Keratinocyte (primary cell): ENCODE measurements around the gene PDGFB. TPM values are rescaled to one million over a fixed set of nuclear protein-coding genes. Genes with fewer than 3 reads are reported as not detected.

Experiments used
- DNase-seq: peaks from one replicate; pipeline ENCODE4 v3.0.0-alpha.2; 2011; ENCODE audit warnings: low read depth, missing footprints, low spot score
- FAIRE-seq: peaks from 2 replicates; lab custom pipeline; 2011; peaks lifted over from hg19 to GRCh38; lab: Jason Lieb, UNC
- H2AFZ ChIP-seq: 2 replicates; pipeline ENCODE4 v1.6.0; 2012; ENCODE audit warnings: low read length, control low read depth, inconsistent platforms; ENCODE audit not compliant: control insufficient read depth
- H3K27ac ChIP-seq: 2 replicates; pipeline ENCODE4 v1.5.1; 2011; ENCODE audit warnings: low read length; ENCODE audit not compliant: control insufficient read depth, insufficient read depth
- H3K27me3 ChIP-seq: 3 replicates; pipeline ENCODE4 v1.6.0; 2011; ENCODE audit warnings: low read length; ENCODE audit not compliant: control insufficient read depth, insufficient read depth; ENCODE audit errors: extremely low read depth
- H3K36me3 ChIP-seq, 2 experiments: 2 replicates in 1 of 2; 3 replicates in 1 of 2; pipeline ENCODE4 v1.5.1; 2011; ENCODE audit warnings: low read length in 2 of 2, mild to moderate bottlenecking in 1 of 2; ENCODE audit not compliant: control insufficient read depth in 2 of 2, insufficient read depth in 2 of 2; ENCODE audit errors: extremely low read depth in 1 of 2
- H3K4me1 ChIP-seq: 3 replicates; pipeline ENCODE4 v1.5.1; 2011; ENCODE audit warnings: low read length; ENCODE audit not compliant: control insufficient read depth, insufficient read depth; ENCODE audit errors: extremely low read depth
- H3K4me2 ChIP-seq: 3 replicates; pipeline ENCODE4 v1.6.0; 2011; ENCODE audit warnings: low read depth, low read length; ENCODE audit not compliant: control insufficient read depth, insufficient read depth; ENCODE audit errors: extremely low read depth
- H3K4me3 ChIP-seq, 3 experiments: fragments of 200-600 bp in 1 of 3; sonication (generic) in 1 of 3; 2 replicates in 2 of 3; 3 replicates in 1 of 3; pipeline ENCODE4 v1.5.1; 2011 to 2016; ENCODE audit warnings: low read length in 3 of 3, mild to moderate bottlenecking in 3 of 3, control low read depth in 2 of 3, inconsistent platforms in 1 of 3, low read depth in 1 of 3, mixed read lengths in 1 of 3, mixed run types in 1 of 3, moderate library complexity in 1 of 3; ENCODE audit not compliant: control insufficient read depth in 2 of 3, insufficient read depth in 2 of 3; ENCODE audit errors: extremely low read depth in 1 of 3
- H3K79me2 ChIP-seq: 2 replicates; pipeline ENCODE4 v1.6.0; 2012; ENCODE audit warnings: low read length; ENCODE audit not compliant: control insufficient read depth, insufficient read depth
- H3K9ac ChIP-seq: 3 replicates; pipeline ENCODE4 v1.6.0; 2011; ENCODE audit warnings: low read length; ENCODE audit not compliant: control insufficient read depth, insufficient read depth; ENCODE audit errors: extremely low read depth
- H3K9me1 ChIP-seq: 3 replicates; pipeline ENCODE4 v1.6.0; 2011; ENCODE audit warnings: low read length; ENCODE audit not compliant: control insufficient read depth, insufficient read depth; ENCODE audit errors: extremely low read depth
- H3K9me3 ChIP-seq: 2 replicates; pipeline ENCODE4 v1.5.1; 2012; ENCODE audit warnings: low read depth, low read length; ENCODE audit not compliant: control insufficient read depth
- H4K20me1 ChIP-seq: 3 replicates; pipeline ENCODE4 v1.6.0; 2011; ENCODE audit warnings: low read length; ENCODE audit not compliant: control insufficient read depth, insufficient read depth; ENCODE audit errors: extremely low read depth
- CTCF ChIP-seq, 3 experiments: IDR thresholded peaks in 1 of 3; conservative IDR thresholded peaks in 1 of 3; optimal IDR thresholded peaks in 1 of 3; 2 replicates in 2 of 3; 3 replicates in 1 of 3; pipeline versions ENCODE3 to v1.5.1; 2011; ENCODE audit warnings: low read length in 3 of 3, mild to moderate bottlenecking in 3 of 3, moderate library complexity in 2 of 3, control low read depth in 1 of 3, inconsistent platforms in 1 of 3; ENCODE audit not compliant: insufficient read depth in 2 of 3; ENCODE audit errors: extremely low read depth in 1 of 3
- EZH2 ChIP-seq: IDR thresholded peaks from one replicate; pipeline ENCODE4 v1.6.1; 2012; ENCODE audit warnings: inconsistent platforms, mild to moderate bottlenecking, low read length, moderate library complexity
- dilution Hi-C: fragments of 300-500 bp; cut with MboI; formaldehyde crosslinking; loops from one replicate; pipeline ENCODE4 v1.7.0; 2020; ENCODE audit warnings: low sequenced_read_pairs; ENCODE audit not compliant: extremely low pct_ligation_motif_present
- polyA plus RNA-seq, 5 experiments: library from polyadenylated mRNA; depleted of rRNA in 3 of 5; stranded (reverse) in 3 of 5; stranded (forward) in 1 of 5; unstranded in 1 of 5; fragments of >200 nt; gene quantifications; 1 replicate in 1 of 5; 2 replicates in 3 of 5; 3 replicates in 1 of 5; pipeline versions ENCODE4 v1.2.1 to v1.2.3, GENCODE V29; 2011 to 2012; ENCODE audit warnings: missing spikeins in 2 of 5, low read depth in 1 of 5, low replicate concordance in 1 of 5

Gene PDGFB
- polyA plus RNA-seq, 1 donor (not counting 4 experiments of a cell fraction or from before 2014, with no cell fraction given) = 6.0 TPM

- no peak for FAIRE-seq
- dilution Hi-C loops = no loop called here
- TF ChIP-seq CTCF (optimal IDR thresholded peaks at IDR 0.05 in 1 of 3, IDR thresholded peaks at IDR 0.05 in 1 of 3, conservative IDR thresholded peaks at IDR 0.05 in 1 of 3; ENCODE audit: extremely low read depth in 1 of 3, insufficient read depth in 2 of 3, low read length in 3 of 3) (no peak), EZH2 (no peak)
Measured at GRCh38 chr22:39204216-39204615, 40.6 kb downstream of the PDGFB start.

GRCh38 chr22:39197578-39197977 lies 47.2 kb downstream of the PDGFB start:
- Histone ChIP-seq H3K79me2 (no peaks in the 10 kb centered on the region), H2AFZ (no peak overlapping the region), H3K4me3 (no peak overlapping the region), H3K9me1 (no peaks in the 10 kb centered on the region), H3K9me3 (no peaks in the 10 kb centered on the region), H3K4me2 (no peak overlapping the region), H3K9ac (no peak overlapping the region), H3K27me3 (no peaks in the 10 kb centered on the region), H4K20me1 (no peaks in the 10 kb centered on the region), H3K4me1 (peaks cover 3% of the 10 kb centered on the region), H3K27ac (no peak overlapping the region), H3K36me3 (no peaks in the 10 kb centered on the region)
- no peak for FAIRE-seq
- dilution Hi-C loops = no loop called here
- no peak for TF ChIP-seq EZH2
- no peak for TF ChIP-seq CTCF (optimal IDR thresholded peaks at IDR 0.05 in 1 of 3, IDR thresholded peaks at IDR 0.05 in 1 of 3, conservative IDR thresholded peaks at IDR 0.05 in 1 of 3; ENCODE audit: extremely low read depth in 1 of 3, insufficient read depth in 2 of 3, low read length in 3 of 3)
- no peak for DNase-seq

More at GRCh38 chr22:39204216-39204615, 40.6 kb downstream of the PDGFB start:
- no peak overlapping the region for H3K9ac ChIP-seq
- no peaks in the 10 kb centered on the region for H3K79me2 ChIP-seq
- no peak overlapping the region for H3K27ac ChIP-seq
- H4K20me1 ChIP-seq = no peaks in the 10 kb centered on the region
- H3K9me1 ChIP-seq = no peaks in the 10 kb centered on the region
- H3K27me3 ChIP-seq = no peaks in the 10 kb centered on the region
- no peak overlapping the region for H2AFZ ChIP-seq
- DNase-seq = no peak
- H3K36me3 ChIP-seq = no peaks in the 10 kb centered on the region
- no peak overlapping the region for H3K4me3 ChIP-seq
- no peaks in the 10 kb centered on the region for H3K9me3 ChIP-seq
- H3K4me1 ChIP-seq = peaks cover 44% of the 10 kb centered on the region
- H3K4me2 ChIP-seq = no peak overlapping the region
